GM18951 (cell line): ENCODE results near the gene LILRA2.
"Not testable (repeated sequence)": the region's sequence is repeated elsewhere in the genome, so short reads cannot be mapped to it uniquely, and the experiment has no call there.

Experiments used
- POLR2A ChIP-seq: IDR thresholded peaks from 4 replicates; pipeline ENCODE4 v1.6.1; 2011; ENCODE audit warnings: mild to moderate bottlenecking; ENCODE audit not compliant: insufficient read length, insufficient read depth; ENCODE audit errors: extremely low read depth
- in situ Hi-C: fragments of 300-500 bp; cut with MboI; formaldehyde crosslinking; loops from one replicate; pipeline ENCODE4 v1.12.0; 2022; ENCODE audit warnings: low sequenced_read_pairs, mixed read lengths, inconsistent platforms; ENCODE audit not compliant: unreplicated experiment

LILRA2 gene

GRCh38 chr19:54609356-54609791, 35.8 kb downstream of the LILRA2 start:
- TF ChIP-seq POLR2A: no peak
- in situ Hi-C loops: no loop called here

GRCh38 chr19:54612428-54612827, 38.8 kb downstream of the LILRA2 start:
- in situ Hi-C loops: no loop called here
- no peak for TF ChIP-seq POLR2A

- in situ Hi-C loops: no loop called here
- no peak for TF ChIP-seq POLR2A
Observed at GRCh38 chr19:54614726-54615125, 41.1 kb downstream of the LILRA2 start.

- in situ Hi-C loops: no loop called here
- no peak for TF ChIP-seq POLR2A
Observed at GRCh38 chr19:54616057-54616456, 42.5 kb downstream of the LILRA2 start.

- in situ Hi-C loops: no loop called here
- peak; percentile 54 for TF ChIP-seq POLR2A
Observed at GRCh38 chr19:54616821-54617560, 43.4 kb downstream of the LILRA2 start.

GRCh38 chr19:54620464-54620863, 46.9 kb downstream of the LILRA2 start:
- no peak for TF ChIP-seq POLR2A
- in situ Hi-C loops: no loop called here

GRCh38 chr19:54622431-54622830, 48.8 kb downstream of the LILRA2 start:
- in situ Hi-C loops: no loop called here
- no peak for TF ChIP-seq POLR2A

- in situ Hi-C loops: not testable (repeated sequence)
Observed at GRCh38 chr19:54624234-54624633, 50.6 kb downstream of the LILRA2 start.

GRCh38 chr19:54624934-54625730, 51.5 kb downstream of the LILRA2 start:
- in situ Hi-C loops: not testable (repeated sequence)

- in situ Hi-C loops: no loop called here
- TF ChIP-seq POLR2A: no peak
Observed at GRCh38 chr19:54626757-54627156, 53.2 kb downstream of the LILRA2 start.

GRCh38 chr19:54627912-54628311, 54.3 kb downstream of the LILRA2 start:
- in situ Hi-C loops: not testable (repeated sequence)

GRCh38 chr19:54630262-54630661, 56.7 kb downstream of the LILRA2 start, which contains the start of gene LILRB1:
TSS of gene LILRB1 (plus strand) at chr19:54630484. CDS start at chr19:54631074, 590 bp downstream.
- in situ Hi-C loops: not testable (repeated sequence)

GRCh38 chr19:54630782-54631181, 57.2 kb downstream of the LILRA2 start:
- TF ChIP-seq POLR2A: no peak
- in situ Hi-C loops: no loop called here

- in situ Hi-C loops: not testable (repeated sequence)
Observed at GRCh38 chr19:54631489-54632337, 58.1 kb downstream of the LILRA2 start.

GRCh38 chr19:54632517-54632916, 58.9 kb downstream of the LILRA2 start:
- in situ Hi-C loops: not testable (repeated sequence)
